ENCODE measurements around the gene RTBDN.
"Not testable (repeated sequence)": the region's sequence is repeated elsewhere in the genome, so short reads cannot be mapped to it uniquely, and the experiment has no call there.

Gene RTBDN

GRCh38 chr19:12817810-12818209, 16.6 kb downstream of the RTBDN start:
- DNase-seq, result not testable (repeated sequence)

GRCh38 chr19:12817188-12817587, 17.2 kb downstream of the RTBDN start:
- DNase-seq, result not testable (repeated sequence)

- DNase-seq, result no peak
Observed at GRCh38 chr19:12815088-12815487, 19.3 kb downstream of the RTBDN start.

GRCh38 chr19:12806242-12807081, 27.9 kb downstream of the RTBDN start, which contains the start of gene RNASEH2A:
TSS of gene RNASEH2A (plus strand) at chr19:12806584. CDS start at chr19:12806674, 90 bp downstream.
- DNase-seq, result peak; percentile 88

- no peak for DNase-seq
Observed at GRCh38 chr19:12804051-12804450, 30.3 kb downstream of the RTBDN start.

GRCh38 chr19:12802267-12803106, 31.9 kb downstream of the RTBDN start:
- DNase-seq, result no peak

- peak; percentile 77 for DNase-seq
Observed at GRCh38 chr19:12801466-12802266, 32.7 kb downstream of the RTBDN start, which contains the start of the genes PRDX2 and THSD8. TSS of gene PRDX2 (minus strand) at chr19:12801800. CDS start at chr19:12801261, 539 bp downstream. TSS of gene THSD8 (plus strand) at chr19:12802069. CDS start at chr19:12802072, 3 bp downstream.

- DNase-seq, result peak; percentile 39
Observed at GRCh38 chr19:12800923-12801465, 33.4 kb downstream of the RTBDN start.

GRCh38 chr19:12800466-12800770, 34.0 kb downstream of the RTBDN start:
- DNase-seq, result no peak

GRCh38 chr19:12799742-12800465, 34.5 kb downstream of the RTBDN start:
- no peak for DNase-seq

- not testable (repeated sequence) for DNase-seq
Observed at GRCh38 chr19:12797607-12798006, 36.8 kb downstream of the RTBDN start.

- DNase-seq, result no peak
Observed at GRCh38 chr19:12797141-12797587, 37.2 kb downstream of the RTBDN start.

- peak; percentile 80 for DNase-seq
Observed at GRCh38 chr19:12796146-12797071, 38.0 kb downstream of the RTBDN start.

GRCh38 chr19:12794971-12795381, 39.4 kb downstream of the RTBDN start:
- DNase-seq, result peak; percentile 44

- peak; percentile 47 for DNase-seq
Observed at GRCh38 chr19:12794196-12794941, 40.0 kb downstream of the RTBDN start.

- peak; percentile 97 for DNase-seq
Observed at GRCh38 chr19:12793290-12794195, 40.8 kb downstream of the RTBDN start.

GRCh38 chr19:12792853-12793289, 41.5 kb downstream of the RTBDN start:
- peak; percentile 67 for DNase-seq

- peak; percentile 75 for DNase-seq
Observed at GRCh38 chr19:12792051-12792852, 42.1 kb downstream of the RTBDN start.

Data from activated T-cell treated with anti-CD3 and anti-CD28 coated beads, Interleukin-2, amount 50 U/mL, for 1 hour (primary cell).